Endodermal cell (in vitro differentiated cells): ENCODE measurements around the gene ZBTB20. TPM values are rescaled to one million over a fixed set of nuclear protein-coding genes. Genes with fewer than 3 reads are reported as not detected.
A peak's percentile ranks its signal among the peaks of the same experiment; 100 is the strongest.

Experiments
- DNase-seq: peaks from one replicate; pipeline ENCODE4 v3.0.0-alpha.2; 2017
- H3K27ac ChIP-seq: 2 replicates; pipeline ENCODE4 v1.5.1; 2013; ENCODE audit warnings: mild to moderate bottlenecking, low read depth, low read length, moderate library complexity
- H3K27me3 ChIP-seq: 2 replicates; pipeline ENCODE4 v1.6.1; 2013; ENCODE audit warnings: mild to moderate bottlenecking, low read length, moderate library complexity; ENCODE audit not compliant: insufficient read depth, control insufficient read depth, poor library complexity, severe bottlenecking
- H3K36me3 ChIP-seq: 2 replicates; pipeline ENCODE4 v1.7.0; 2013; ENCODE audit warnings: mild to moderate bottlenecking, low read length, moderate library complexity; ENCODE audit not compliant: control insufficient read depth, insufficient read depth
- H3K4me1 ChIP-seq: one replicate; pipeline ENCODE4 v1.7.0; 2013; ENCODE audit warnings: low read length; ENCODE audit not compliant: control insufficient read depth, insufficient read depth
- H3K4me3 ChIP-seq: 2 replicates; pipeline ENCODE4 v1.5.1; 2013; ENCODE audit warnings: mild to moderate bottlenecking, low read length, moderate library complexity
- H3K9ac ChIP-seq: 2 replicates; pipeline ENCODE4 v1.6.1; 2013; ENCODE audit warnings: mild to moderate bottlenecking, low read length, moderate library complexity; ENCODE audit not compliant: poor library complexity, severe bottlenecking; ENCODE audit errors: extremely low read depth
- H3K9me3 ChIP-seq: 2 replicates; pipeline ENCODE4 v1.6.1; 2013; ENCODE audit warnings: mild to moderate bottlenecking, low read length, moderate library complexity; ENCODE audit not compliant: control insufficient read depth
- H3K27ac Mint-ChIP-seq: 2 replicates; pipeline ENCODE4 v1.8.0; 2020; ENCODE audit warnings: mixed read lengths
- H3K27me3 Mint-ChIP-seq: 2 replicates; pipeline ENCODE4 v1.8.0; 2021; ENCODE audit warnings: mild to moderate bottlenecking, mixed read lengths; ENCODE audit not compliant: insufficient read depth
- H3K36me3 Mint-ChIP-seq: 2 replicates; pipeline ENCODE4 v1.8.0; 2020; ENCODE audit warnings: low read depth, mixed read lengths
- H3K4me1 Mint-ChIP-seq: 2 replicates; pipeline ENCODE4 v1.8.0; 2020; ENCODE audit warnings: mixed read lengths
- H3K4me3 Mint-ChIP-seq: 2 replicates; pipeline ENCODE4 v1.8.0; 2020; ENCODE audit warnings: mild to moderate bottlenecking, moderate library complexity, mixed read lengths
- H3K9me3 Mint-ChIP-seq: 2 replicates; pipeline ENCODE4 v1.8.0; 2020; ENCODE audit warnings: mild to moderate bottlenecking, mixed read lengths
- CTCF ChIP-seq: fragments of 200-600 bp; sonication (generic); conservative IDR thresholded peaks from 2 replicates; pipeline ENCODE4 v1.5.0; 2021; ENCODE audit warnings: antibody characterized with exemption, mild to moderate bottlenecking
- WGBS, 2 experiments: methylation state at CpG; one replicate each; pipeline versions ENCODE4 v1.1.5 to v1.1.7; 2013; ENCODE audit warnings: missing lambda C conversion rate in 2 of 2, mixed read lengths in 1 of 2; ENCODE audit not compliant: insufficient coverage in 1 of 2, insufficient read length in 1 of 2; 5-methylcytosine and 5-hydroxymethylcytosine counted together
- total RNA-seq, 2 donors: library from RNA; stranded (reverse); fragmentation: NEBNext Ultra II Directional in 1 of 2; extraction: Animal tissue kit (Norgen Biotek cat#: 25700) in 1 of 2; gene quantifications; 2 replicates in 1 of 2; 3 replicates in 1 of 2; pipeline ENCODE4 v1.2.1, GENCODE V29; 2021

Gene ZBTB20
- total RNA-seq, 2 donors from 2014 or later = 1.6 to 2.9 TPM

- Histone ChIP-seq H3K27me3 (no peaks in the 10 kb centered on the region), H3K36me3 (no peaks in the 10 kb centered on the region), H3K27ac (no peak overlapping the region), H3K9me3 (no peaks in the 10 kb centered on the region), H3K9ac (no peak overlapping the region), H3K4me3 (no peak overlapping the region), H3K4me1 (no peaks in the 10 kb centered on the region)
- H3K4me3 Mint-ChIP-seq = no peak overlapping the region
- no peak for TF ChIP-seq CTCF
- 93 to 96% methylated on average over 4 to 6 of the region's 6 CpGs for WGBS, 2 experiments
- no peaks in the 10 kb centered on the region for H3K9me3 Mint-ChIP-seq
- no peaks in the 10 kb centered on the region for H3K27me3 Mint-ChIP-seq
- H3K36me3 Mint-ChIP-seq = no peaks in the 10 kb centered on the region
- peaks cover 2% of the 10 kb centered on the region for H3K4me1 Mint-ChIP-seq
- no peak overlapping the region for H3K27ac Mint-ChIP-seq
- DNase-seq = no peak
Observed at GRCh38 chr3:115082260-115082659, 64.8 kb downstream of the ZBTB20 start.

- no peaks in the 10 kb centered on the region for H3K4me1 ChIP-seq
- H3K9ac ChIP-seq = no peak overlapping the region
- no peak overlapping the region for H3K27ac ChIP-seq
- no peaks in the 10 kb centered on the region for H3K9me3 ChIP-seq
- H3K4me3 ChIP-seq = no peak overlapping the region
- H3K27me3 ChIP-seq = no peaks in the 10 kb centered on the region
- no peaks in the 10 kb centered on the region for H3K27me3 Mint-ChIP-seq
- no peaks in the 10 kb centered on the region for H3K36me3 Mint-ChIP-seq
- H3K27ac Mint-ChIP-seq = no peak overlapping the region
- peaks cover 2% of the 10 kb centered on the region for H3K4me1 Mint-ChIP-seq
- no peaks in the 10 kb centered on the region for H3K36me3 ChIP-seq
- H3K4me3 Mint-ChIP-seq = no peak overlapping the region
- peak; percentile 34 for TF ChIP-seq CTCF
- DNase-seq = no peak
- no peaks in the 10 kb centered on the region for H3K9me3 Mint-ChIP-seq
Observed at GRCh38 chr3:115081444-115081843, 65.6 kb downstream of the ZBTB20 start.

GRCh38 chr3:115077501-115078250 lies 69.4 kb downstream of the ZBTB20 start:
- H3K4me1 Mint-ChIP-seq = no peaks in the 10 kb centered on the region
- H3K4me3 Mint-ChIP-seq = no peak overlapping the region
- H3K27me3 Mint-ChIP-seq = no peaks in the 10 kb centered on the region
- no peak for TF ChIP-seq CTCF
- Histone ChIP-seq H3K27me3 (no peaks in the 10 kb centered on the region), H3K4me3 (no peak overlapping the region), H3K27ac (no peak overlapping the region), H3K9ac (no peak overlapping the region), H3K4me1 (no peaks in the 10 kb centered on the region), H3K36me3 (no peaks in the 10 kb centered on the region), H3K9me3 (no peaks in the 10 kb centered on the region)
- DNase-seq = no peak
- no peak overlapping the region for H3K27ac Mint-ChIP-seq
- no peaks in the 10 kb centered on the region for H3K9me3 Mint-ChIP-seq
- whole genome bisulfite sequencing, 2 experiments = 88 to 100% methylated on average over 1 to 3 of the region's 3 CpGs
- H3K36me3 Mint-ChIP-seq = no peaks in the 10 kb centered on the region
